NK-92 treated with Interleukin-12 subunit alpha and Interleukin-12 subunit beta, amount 100 ng/mL, for 24 hours (cell line): ENCODE data around the gene MAPKAP1.

ENCODE experiments used
- DNase-seq: peaks from one replicate; lab custom pipeline; 2025; lab: John Stamatoyannopoulos, UW

MAPKAP1 gene

GRCh38 chr9:125642311-125642710 is 64.7 kb downstream of the MAPKAP1 start:
- DNase-seq = no peak

GRCh38 chr9:125639057-125639456 is 68.0 kb downstream of the MAPKAP1 start:
- DNase-seq = no peak

GRCh38 chr9:125638239-125639045 is 68.6 kb downstream of the MAPKAP1 start:
- DNase-seq = no peak

GRCh38 chr9:125637241-125637640 is 69.8 kb downstream of the MAPKAP1 start:
- DNase-seq = no peak

- DNase-seq = no peak
Measured at GRCh38 chr9:125635888-125636287, 71.1 kb downstream of the MAPKAP1 start.

GRCh38 chr9:125634040-125634717 is 72.8 kb downstream of the MAPKAP1 start:
- DNase-seq = no peak

GRCh38 chr9:125633116-125633745 is 73.8 kb downstream of the MAPKAP1 start:
- no peak for DNase-seq

- no peak for DNase-seq
Measured at GRCh38 chr9:125632321-125633115, 74.5 kb downstream of the MAPKAP1 start.

- DNase-seq = no peak
Measured at GRCh38 chr9:125631391-125632085, 75.5 kb downstream of the MAPKAP1 start.

GRCh38 chr9:125630436-125630835 is 76.6 kb downstream of the MAPKAP1 start:
- no peak for DNase-seq

- DNase-seq = no peak
Measured at GRCh38 chr9:125629446-125629845, 77.6 kb downstream of the MAPKAP1 start.

GRCh38 chr9:125626187-125626586 is 80.8 kb downstream of the MAPKAP1 start:
- no peak for DNase-seq

- DNase-seq = no peak
Measured at GRCh38 chr9:125621170-125621569, 85.8 kb downstream of the MAPKAP1 start.

GRCh38 chr9:125620216-125620615 is 86.8 kb downstream of the MAPKAP1 start:
- no peak for DNase-seq

- DNase-seq = no peak
Measured at GRCh38 chr9:125617087-125617486, 89.9 kb downstream of the MAPKAP1 start.

- DNase-seq = no peak
Measured at GRCh38 chr9:125613141-125613540, 93.9 kb downstream of the MAPKAP1 start.

- no peak for DNase-seq
Measured at GRCh38 chr9:125612616-125613015, 94.4 kb downstream of the MAPKAP1 start.

GRCh38 chr9:125611121-125611765 is 95.8 kb downstream of the MAPKAP1 start:
- no peak for DNase-seq

GRCh38 chr9:125609744-125610143 is 97.3 kb downstream of the MAPKAP1 start:
- no peak for DNase-seq

- no peak for DNase-seq
Measured at GRCh38 chr9:125608489-125609224, 98.4 kb downstream of the MAPKAP1 start.
